ENCODE results near the gene KCNJ18.
"Not testable (repeated sequence)": the region's sequence is repeated elsewhere in the genome, so short reads cannot be mapped to it uniquely, and the experiment has no call there.

KCNJ18 gene

DNA sequence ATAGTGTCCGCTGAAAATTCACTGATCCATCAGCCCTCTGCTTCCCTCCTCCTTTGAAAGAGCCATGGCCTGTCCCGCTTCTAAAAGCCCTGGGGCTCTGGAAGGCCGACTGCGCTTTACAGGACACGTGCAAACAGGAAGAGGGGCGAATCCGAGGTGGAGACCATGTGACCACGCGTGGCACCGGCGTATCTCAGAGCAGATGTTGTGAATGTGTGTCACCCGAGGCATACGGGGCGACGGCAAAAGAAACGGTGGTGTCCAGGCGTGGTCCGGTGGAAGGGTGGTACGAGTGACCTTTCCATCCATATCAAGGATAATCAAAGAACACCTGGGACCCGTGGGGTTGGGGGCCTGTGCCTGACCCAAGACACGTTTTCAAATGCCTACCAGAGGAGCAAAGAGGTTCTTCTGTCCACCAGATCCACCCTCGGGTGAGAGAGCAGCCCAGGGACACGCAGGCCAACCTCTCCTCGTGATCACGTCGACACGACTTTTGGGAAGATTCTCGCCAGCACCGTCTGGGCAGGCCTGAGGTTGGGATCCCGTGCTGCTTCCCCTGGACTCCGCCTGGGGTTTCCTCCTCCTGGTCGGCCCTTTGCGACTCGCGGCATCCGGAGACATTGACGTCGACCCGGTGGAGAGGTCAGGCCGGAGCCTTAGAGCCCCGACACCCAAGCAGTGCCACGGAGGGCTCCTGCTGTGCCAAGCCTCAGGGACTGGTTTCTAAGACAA, 7.1 kb upstream of the KCNJ18 start:
- not testable (repeated sequence) for H3K4me3 ChIP-seq (ENCODE audit: low read depth, low read length)

DNA sequence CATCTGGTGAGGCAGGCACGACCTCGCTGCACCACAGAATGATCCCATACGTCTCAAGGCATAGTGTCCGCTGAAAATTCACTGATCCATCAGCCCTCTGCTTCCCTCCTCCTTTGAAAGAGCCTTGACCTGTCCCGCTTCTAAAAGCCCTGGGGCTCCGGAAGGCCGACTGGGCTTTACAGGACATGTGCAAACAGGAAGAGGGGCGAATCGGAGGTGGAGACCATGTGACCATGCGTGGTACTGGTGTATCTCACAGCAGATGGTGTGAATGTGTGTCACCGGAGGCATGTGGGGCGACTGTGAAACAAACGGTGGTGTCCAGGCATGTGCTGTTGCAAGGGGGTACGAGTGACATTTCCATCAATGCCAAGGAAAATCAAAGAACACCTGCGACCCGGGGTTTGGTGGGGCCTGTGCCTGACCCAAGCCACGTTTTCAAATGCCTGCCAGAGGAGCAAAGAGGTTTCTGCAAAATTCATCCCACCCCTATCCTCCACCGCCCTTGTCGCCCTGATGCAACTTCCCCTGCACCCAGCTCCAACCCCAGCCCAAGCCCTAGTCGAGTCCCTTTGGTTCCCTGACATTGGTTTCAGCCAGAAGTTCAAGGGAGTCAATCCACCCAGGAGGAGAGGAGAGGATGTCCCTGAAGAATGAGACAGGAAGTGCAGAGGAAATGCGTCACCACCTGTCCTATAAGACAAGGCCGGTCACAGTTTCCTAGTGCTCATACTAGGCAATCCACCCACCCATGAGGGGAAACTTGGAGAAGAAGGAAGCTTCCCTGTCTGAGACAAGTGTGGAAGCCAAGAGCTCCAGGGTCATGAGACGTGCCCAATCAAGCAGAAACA, 5.9 kb upstream of the KCNJ18 start:
- no peak overlapping the region for H3K4me3 ChIP-seq (ENCODE audit: low read depth, low read length)

DNA sequence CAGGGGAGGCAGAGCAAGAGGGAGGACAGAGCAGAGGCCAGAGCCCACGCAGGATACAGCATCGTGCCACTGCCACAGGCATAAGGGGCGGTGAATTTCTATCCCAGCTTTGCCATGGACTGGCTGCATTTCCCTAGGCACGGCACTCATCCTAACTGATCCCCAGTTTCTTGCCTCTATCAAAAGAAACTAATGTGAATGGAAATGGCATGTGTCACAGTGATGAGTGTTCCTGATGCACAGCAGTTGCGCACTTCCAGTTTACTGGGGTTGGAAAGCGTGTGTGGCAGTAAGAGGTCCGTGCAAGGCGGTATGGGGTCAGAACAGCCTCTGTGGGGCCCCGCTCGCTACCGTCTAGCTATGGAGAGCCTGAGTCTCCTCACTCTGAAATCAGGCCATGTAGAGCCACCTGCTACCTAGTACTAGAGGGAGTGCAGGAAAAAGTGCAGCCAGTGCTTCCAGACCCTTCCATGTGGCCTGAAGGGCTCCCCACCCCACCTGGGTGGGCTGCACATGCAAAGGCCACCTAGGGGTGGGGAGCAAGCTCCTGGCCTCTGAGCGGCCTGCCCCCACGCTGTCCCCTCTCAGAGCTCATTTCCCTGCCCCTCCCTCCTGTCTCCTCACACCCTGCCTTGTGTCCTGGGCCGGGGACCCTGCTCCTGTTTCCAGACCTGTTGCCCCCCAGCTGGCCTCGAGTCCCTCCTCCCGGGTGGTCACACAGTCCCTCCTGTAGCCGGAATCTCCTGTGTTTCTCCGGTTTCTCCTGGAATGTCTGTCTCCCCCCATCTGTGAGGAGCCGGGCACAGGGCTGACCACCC, 5.0 kb upstream of the KCNJ18 start:
- no peak overlapping the region for H3K4me3 ChIP-seq (ENCODE audit: low read depth, low read length)

DNA sequence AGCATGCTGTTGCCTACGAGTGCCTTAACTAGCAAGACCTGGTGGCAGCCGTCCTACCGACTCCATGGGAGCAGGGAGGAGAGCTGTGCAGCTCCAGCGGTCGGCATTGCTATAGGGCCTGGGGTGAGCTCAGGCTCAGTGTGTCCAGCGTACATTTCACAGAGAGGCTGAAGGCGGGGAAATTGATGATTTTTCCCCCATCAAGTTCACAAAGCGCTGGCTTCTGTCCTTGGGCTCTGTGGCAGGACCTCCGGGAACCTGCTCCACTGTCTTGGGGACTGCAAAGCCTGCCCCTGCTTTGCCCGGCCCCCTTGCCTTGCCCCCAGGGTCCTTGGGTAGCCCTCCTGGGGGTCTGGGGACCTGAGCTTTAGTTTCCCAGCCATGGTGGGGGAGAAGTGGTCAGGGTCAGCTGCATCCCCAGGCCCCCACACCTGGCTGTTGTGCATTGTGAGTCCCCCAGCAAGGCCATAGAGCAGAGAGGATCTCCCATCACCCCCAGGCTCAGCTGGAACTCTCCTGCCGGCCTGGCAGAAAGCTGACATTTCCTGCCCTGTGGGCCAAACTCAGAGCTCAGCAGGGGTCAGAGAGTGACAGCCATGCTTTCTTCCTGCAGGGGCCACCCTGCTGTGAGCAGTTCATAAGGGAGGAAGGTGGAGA, 3.9 kb upstream of the KCNJ18 start:
- no peak overlapping the region for H3K4me3 ChIP-seq (ENCODE audit: low read depth, low read length)

DNA sequence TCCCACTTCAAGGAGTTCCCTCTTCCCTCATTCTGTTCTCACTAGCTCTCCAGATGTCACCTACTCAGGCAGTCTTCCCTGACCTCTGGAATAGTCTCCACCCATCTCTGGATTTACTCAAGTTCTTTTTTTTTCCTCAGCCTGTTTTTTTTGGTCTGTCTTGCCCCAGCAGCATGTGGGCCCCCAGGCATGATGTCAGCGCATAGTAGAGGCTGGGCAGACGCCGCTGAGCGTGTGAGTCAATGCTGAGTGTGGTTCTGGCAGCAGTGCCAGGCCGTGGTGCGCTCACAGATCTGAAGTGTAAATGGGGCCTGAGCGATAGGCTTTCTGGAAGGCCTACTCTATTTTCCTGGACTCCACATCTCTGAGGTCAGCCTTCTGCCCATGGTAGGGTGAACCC, 2.7 kb upstream of the KCNJ18 start:
- no peak overlapping the region for H3K4me3 ChIP-seq (ENCODE audit: low read depth, low read length)

DNA sequence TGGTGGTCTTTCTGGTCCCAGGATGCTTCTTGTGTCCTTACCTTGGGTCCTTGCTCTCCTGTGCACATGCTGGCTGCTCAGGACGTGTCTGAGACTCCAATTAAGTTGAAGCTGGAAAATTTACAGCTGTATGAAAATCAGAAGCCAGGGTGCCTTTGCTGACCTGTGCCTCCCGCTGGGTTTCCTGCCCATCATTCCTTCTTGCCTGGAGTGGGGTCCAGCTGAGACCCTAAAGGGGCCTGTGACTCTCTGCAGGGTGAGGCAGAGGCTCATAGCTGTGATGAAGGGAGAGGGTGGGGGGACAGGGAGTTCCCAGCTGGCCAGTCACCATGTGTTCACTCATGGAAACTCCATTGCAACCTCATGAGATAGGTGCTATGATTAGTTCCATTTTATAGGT, 1.5 kb upstream of the KCNJ18 start:
- H3K4me3 ChIP-seq (ENCODE audit: low read depth, low read length), result not testable (repeated sequence)

DNA sequence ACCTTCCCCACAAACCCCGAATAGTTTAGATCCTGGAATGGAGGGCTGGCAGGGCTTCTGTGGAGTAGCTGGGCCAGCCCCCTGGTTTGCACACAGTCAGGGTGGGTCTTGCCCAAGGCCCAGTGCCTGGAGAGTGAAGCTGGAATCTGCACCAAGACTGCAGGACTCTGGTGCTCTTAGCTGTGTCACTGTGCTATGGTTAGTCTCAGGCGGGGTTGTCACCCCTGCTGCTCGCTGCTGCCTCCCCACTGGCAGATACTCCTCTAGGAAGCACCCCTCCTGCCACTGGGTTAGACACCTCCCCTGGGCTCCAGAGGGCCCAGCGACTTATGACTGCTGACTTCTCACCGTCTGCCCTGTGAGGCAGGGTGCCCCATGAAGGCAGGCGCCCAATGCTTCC, 842 bp upstream of the KCNJ18 start:
- not testable (repeated sequence) for H3K4me3 ChIP-seq (ENCODE audit: low read depth, low read length)

DNA sequence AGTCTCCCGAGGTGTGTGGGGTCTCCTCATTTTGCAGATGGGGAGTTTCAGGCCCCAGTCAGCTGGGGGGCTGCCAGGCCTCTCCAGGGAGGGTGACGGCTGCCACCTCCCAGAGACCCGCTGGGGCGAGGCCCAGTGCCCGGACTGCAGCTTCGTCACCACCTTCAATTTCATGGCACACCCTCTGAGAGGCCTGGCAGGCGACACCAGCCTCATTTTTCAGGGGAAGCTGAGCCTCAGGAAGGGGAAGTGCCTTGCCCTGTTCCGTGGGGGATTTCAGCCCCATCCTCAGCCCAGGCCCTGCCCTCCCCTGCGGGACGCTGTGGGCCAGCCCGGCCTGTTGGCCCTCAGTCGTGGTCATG, 362 bp downstream of the KCNJ18 start:
- H3K4me3 ChIP-seq (ENCODE audit: low read depth, low read length), result not testable (repeated sequence)

DNA sequence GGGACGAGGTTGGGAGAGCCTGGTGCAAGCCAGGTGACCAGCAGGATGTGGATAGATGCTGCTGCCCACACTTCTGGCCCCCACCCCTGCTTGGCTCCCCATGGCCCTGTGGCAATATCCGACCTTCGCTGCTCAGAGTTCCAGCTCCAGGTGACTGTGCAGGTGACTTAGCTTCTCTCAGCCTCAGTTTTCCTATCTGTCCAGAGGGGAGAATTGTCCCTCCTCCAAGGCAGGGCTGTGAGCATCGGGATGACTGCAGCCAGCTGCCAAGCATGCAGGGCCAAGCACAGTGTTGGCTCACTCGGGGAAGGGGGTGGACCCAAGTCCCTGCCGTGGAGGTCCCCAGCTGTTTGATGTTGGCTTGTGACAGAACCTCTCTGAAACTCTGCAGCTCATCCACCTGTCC, 1.1 kb downstream of the KCNJ18 start:
- H3K4me3 ChIP-seq (ENCODE audit: low read depth, low read length), result not testable (repeated sequence)

DNA sequence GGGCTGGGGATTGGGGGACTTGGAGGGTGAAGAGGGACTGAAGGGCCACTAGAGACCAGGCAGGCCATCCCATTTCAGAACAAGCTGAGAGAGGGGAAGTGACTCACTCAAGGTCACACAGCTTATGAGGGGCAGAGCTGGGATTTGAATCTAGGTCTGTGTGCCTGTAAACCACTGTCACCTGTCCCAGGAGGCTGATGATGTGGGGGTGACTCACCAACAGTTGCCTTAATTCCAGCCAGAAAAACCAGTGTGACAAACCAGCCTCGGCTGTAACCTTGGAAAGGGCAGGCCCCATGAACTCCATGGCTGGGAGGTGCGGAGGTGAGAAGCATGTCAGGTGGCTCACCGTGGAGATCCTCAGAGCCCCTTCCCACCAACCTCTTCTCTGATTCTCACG, 1.6 kb downstream of the KCNJ18 start:
- H3K4me3 ChIP-seq (ENCODE audit: low read depth, low read length), result not testable (repeated sequence)

DNA sequence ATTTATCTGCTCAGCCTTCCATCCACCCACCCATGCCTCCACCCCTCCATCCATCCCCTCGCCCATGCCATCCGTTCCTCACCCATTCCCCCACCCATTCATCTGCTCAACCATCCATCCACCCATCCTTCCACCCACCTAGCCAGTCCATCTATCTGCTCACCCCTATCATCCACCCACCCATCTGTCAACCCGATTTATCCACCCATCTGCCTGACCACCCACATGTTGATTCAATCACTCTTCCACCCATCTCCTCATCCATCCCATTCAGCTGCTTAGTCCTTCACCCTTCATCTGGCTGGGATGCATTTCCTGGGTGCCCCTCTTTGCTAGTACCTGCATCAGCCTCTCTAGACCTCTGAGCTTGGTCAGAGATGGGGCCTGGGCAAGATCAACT, 3.9 kb downstream of the KCNJ18 start:
- H3K4me3 ChIP-seq (ENCODE audit: low read depth, low read length), result not testable (repeated sequence)

DNA sequence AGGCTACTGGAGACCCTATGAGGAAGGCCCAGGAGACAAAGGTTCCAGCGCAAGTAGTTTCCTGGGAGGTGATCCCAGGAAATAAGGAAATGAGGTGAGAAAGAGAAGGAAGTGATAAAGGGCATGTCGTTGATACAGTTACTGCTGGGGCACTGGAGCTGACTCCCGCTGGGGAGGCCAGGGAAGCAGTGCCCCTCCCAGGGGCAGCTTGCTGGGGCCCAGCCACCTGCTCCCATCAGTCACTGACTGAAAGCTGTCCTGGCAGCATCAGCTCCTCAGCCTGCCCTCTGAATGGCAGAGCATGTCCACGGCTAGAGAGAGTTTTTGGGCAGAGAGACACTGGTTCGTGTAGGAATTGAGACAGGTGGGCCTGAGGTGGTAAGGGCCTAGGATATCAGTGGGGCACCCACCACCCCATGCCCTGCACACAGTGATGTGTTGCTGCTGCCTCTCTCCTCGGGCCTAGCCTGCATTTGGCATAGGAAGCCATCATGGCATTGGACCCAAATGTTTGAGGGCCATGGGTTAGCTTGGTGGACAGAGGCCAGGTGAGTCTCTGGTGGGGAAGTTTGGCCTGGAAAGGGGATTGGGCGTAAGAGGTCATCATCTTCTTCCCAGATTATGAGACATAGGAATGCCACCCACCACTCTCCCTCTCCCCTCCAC, 4.7 kb downstream of the KCNJ18 start:
- H3K4me3 ChIP-seq (ENCODE audit: low read depth, low read length), result not testable (repeated sequence)

DNA sequence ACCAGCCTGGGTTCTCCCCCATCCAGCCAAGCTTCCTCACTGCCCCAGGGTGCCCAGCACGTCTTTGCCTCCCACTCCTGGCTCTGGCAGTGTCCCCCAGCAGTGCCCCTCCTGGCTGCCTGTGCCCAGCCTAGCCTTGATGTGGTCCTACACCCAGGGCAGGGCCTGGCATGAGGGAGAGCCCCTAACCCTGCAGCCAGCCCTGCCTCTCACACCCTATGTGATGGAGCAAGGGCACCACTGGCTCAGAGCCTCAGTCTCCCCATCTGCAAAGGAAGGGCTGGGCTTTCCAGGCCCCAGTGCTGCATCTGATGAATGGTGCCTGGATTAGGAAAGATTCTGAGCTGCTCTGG, 5.2 kb downstream of the KCNJ18 start:
- H3K4me3 ChIP-seq (ENCODE audit: low read depth, low read length), result not testable (repeated sequence)

DNA sequence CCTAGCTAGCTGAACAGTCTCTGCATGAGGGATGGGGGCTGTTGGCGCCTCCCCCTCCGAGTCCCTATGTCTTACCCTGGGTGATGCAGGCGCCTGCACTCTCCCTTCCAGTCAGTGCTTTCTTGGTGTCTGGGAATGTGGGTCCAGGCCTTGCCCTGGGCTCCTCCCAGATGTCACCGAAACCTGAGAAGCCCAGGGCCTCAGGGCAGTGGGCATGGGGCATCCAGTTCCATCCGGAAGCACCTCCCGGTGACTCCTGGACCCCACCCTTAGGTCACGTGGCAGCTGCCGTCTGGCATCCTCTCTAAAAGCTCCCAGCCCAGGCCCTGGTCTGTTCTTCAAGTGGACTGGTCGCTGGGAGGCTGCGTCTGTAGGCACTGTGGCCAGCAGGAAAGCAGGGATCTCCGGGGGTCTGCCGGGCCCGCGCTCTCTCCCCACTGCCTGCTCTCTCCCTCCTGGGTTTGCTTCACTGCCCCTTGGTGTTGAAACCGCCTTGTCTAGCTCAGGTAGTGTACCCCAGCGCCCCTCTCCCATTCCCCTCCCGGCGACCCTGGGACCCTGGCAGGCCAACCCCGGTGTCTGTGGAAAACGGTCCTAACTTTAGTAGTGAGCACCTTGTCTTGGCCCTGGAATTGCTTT, 6.2 kb downstream of the KCNJ18 start:
- H3K4me3 ChIP-seq (ENCODE audit: low read depth, low read length), result not testable (repeated sequence)

DNA sequence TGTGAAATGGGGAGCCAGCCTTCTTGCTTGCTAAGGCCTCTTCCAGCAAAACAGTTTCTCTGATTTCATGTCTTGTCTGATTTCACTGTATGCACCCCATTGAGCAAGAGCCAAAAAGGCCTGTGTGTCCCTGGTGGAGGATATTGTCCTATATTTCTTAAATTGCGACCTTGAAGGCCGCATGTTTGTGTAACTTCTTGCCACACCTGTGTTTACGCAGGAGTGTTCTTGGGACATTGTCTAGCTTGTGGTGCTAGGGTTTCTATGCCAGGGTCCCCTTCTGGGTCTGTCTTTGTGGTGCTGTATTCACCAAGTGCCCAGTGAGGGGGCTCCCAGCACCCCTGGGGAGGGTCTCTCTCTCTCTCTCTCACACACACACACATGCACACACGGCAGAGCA, 6.8 kb downstream of the KCNJ18 start:
- H3K4me3 ChIP-seq (ENCODE audit: low read depth, low read length), result not testable (repeated sequence)

DNA sequence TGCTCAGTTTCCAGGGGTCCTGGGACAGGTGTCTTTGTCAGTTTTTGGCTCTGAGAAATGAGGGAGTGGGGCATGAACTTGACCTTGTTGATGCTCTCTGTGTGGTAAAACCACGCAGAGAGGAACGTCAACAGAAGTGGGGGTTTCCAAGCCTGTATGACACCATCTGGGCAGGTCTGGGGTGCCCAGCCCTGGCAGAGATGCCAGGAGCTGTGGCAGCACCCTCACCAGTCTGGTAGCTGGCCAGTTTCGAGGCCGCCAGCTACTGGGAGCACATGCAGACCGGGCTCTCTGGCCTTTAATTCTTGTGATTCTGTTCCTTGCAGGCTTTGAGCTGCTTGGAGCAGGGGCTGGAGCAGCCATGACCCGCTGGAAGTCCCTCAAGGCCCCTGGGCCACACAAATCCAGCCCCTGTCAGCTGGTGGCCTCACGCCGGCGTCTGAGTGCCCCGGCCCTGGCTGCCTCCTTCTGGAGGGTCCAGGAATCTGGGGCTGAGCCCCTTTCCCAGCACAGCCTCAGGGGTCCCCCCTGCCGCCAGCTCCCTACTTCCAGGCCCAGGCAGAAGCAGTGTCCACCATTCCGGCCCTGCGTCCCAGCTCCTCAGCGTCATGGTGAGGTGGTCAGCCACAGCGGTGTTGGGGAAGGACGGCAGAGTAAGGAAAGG, 7.4 kb downstream of the KCNJ18 start:
- not testable (repeated sequence) for H3K4me3 ChIP-seq (ENCODE audit: low read depth, low read length)

DNA sequence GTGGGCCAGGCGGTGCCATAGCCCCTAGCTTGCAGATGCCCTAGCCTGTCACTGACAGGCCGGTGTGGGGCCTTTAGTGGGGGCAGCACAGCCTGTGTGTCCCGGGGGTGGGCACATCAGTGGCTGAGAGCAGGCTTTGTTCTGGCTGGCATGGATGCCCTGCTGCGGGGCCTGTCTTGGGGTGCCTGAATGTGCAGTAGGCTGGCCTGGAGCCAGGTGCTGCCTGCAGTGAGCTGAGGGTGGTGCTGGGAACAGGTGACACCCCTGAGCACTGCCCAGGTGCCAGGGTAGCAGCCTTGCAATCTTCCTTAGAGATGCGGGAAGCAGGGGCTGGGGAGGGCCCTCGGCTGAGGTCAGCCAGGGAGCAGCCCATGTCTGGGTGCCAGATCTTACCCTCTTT, 8.8 kb downstream of the KCNJ18 start:
- not testable (repeated sequence) for H3K4me3 ChIP-seq (ENCODE audit: low read depth, low read length)

DNA sequence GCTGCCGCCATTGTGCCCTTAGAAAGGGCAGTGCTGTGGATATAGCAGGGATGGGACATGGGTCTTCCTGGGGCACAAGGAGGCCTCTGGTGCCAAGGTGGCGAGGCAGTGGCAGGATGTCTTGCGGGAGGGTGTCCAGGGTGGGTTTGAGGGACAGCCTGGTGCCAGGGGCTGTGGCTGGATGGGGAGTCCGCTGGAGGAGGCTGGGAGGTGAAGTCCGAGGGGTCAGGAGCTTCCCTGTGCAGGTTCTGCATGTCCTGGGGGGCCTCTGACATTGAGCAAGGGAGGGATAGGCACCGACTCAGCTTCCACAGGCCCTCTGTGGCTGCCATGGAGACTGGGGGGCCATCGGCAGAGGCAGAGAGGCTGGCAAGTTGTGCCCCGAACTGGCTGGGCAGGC, 9.7 kb downstream of the KCNJ18 start:
- not testable (repeated sequence) for H3K4me3 ChIP-seq (ENCODE audit: low read depth, low read length)

DNA sequence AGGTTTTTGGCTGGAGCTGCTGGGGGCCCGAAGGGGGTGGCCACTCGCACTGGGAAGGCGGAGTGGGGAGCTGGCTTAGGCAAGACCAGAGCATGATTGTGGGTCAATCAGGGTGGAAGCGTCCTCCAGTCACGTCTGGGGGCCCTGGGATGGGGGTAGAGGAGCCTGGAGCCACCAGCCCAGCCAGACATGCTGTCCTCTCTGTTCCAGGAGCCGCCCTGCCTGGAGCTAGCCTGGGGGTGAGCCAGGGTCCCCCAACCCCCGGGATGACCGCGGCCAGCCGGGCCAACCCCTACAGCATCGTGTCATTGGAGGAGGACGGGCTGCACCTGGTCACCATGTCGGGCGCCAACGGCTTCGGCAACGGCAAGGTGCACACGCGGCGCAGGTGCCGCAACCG, 10.2 kb downstream of the KCNJ18 start:
- H3K4me3 ChIP-seq (ENCODE audit: low read depth, low read length), result not testable (repeated sequence)

Data from iPS-11a (cell line).